ENCODE results near the gene TRIM41. TPM values are rescaled to one million over a fixed set of nuclear protein-coding genes. Genes with fewer than 3 reads are reported as not detected.

TRIM41 gene
- total and polyA plus RNA-seq, 9 of the 15 experiments (the other 6 are each of a cell fraction or from before 2014, with no cell fraction given), result 1.8 to 47.6 (median 20.9) TPM

DNA sequence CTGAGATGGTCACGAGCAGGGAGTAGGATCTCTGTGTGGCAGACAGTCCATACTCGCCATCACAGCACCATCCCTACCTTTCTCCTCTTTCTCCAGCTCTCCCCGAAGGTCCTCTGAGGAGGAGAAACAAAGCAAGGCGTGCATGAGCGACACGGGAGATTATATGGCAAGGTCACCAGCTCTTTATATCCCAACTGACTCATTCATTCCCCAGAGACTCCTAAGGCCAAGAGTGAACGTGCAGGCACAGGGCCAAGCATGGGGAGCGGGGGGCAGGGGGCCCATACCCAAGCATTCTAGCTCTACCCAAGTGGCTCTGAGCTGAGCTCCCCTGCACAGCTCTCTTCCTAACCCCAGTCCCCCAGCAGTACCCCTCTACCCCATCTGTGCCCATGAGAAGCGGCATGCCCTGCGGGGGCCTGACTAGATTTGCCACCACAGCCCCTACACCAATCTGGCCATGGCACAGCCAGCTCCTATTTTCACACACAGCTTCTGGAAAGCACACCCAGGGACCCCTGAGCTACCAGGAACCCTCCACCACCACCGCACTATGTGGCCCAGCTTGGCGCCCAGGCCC lies 24.9 kb upstream of the TRIM41 start:
- no peaks in the 10 kb centered on the region for H3K9me1 ChIP-seq (ENCODE audit: control insufficient read depth, insufficient read depth, low read length)
- no peak overlapping the region for H3K27ac ChIP-seq (ENCODE audit: extremely low read depth, low read depth, low read length)
- 65% methylated on average over 12 of the region's 12 CpGs for WGBS (ENCODE audit: insufficient coverage, low coverage, missing lambda C conversion rate)
- no peaks in the 10 kb centered on the region for H4K20me1 ChIP-seq (replicated peaks; ENCODE audit: control insufficient read depth, insufficient read depth, low read length)
- in situ Hi-C loops (cut with MboI), result no loop called here
- H3K9ac ChIP-seq (ENCODE audit: insufficient read depth in 1 of 2, low read depth in 2 of 2, low read length in 2 of 2), result no peak overlapping the region
- no peak for ATAC-seq
- H3K4me2 ChIP-seq (ENCODE audit: insufficient read depth, low read length), result no peak overlapping the region
- POLR2A ChIA-PET, result interaction anchor here (0.7 to 2.1 kb wide), 3 partner anchors 9 to 58 kb away, joined by 3 to 7 read pairs (median 4); no protein-coding TSS in a partner anchor
- no peaks in the 10 kb centered on the region for H3K27me3 ChIP-seq (ENCODE audit: control insufficient read depth in 2 of 2, insufficient read depth in 2 of 2, low read length in 2 of 2)
- CTCF ChIA-PET (ENCODE audit: low intra/inter-chr PET ratio), result no interaction called here
- no TSS peak for BruUV-seq (replicated peaks)
- no peak for TF ChIP-seq ZBTB7A (IDR thresholded peaks at IDR 0.05; ENCODE audit: borderline replicate concordance, control insufficient read depth, low read depth, low read length)
- TF ChIP-seq, protein P1, sequence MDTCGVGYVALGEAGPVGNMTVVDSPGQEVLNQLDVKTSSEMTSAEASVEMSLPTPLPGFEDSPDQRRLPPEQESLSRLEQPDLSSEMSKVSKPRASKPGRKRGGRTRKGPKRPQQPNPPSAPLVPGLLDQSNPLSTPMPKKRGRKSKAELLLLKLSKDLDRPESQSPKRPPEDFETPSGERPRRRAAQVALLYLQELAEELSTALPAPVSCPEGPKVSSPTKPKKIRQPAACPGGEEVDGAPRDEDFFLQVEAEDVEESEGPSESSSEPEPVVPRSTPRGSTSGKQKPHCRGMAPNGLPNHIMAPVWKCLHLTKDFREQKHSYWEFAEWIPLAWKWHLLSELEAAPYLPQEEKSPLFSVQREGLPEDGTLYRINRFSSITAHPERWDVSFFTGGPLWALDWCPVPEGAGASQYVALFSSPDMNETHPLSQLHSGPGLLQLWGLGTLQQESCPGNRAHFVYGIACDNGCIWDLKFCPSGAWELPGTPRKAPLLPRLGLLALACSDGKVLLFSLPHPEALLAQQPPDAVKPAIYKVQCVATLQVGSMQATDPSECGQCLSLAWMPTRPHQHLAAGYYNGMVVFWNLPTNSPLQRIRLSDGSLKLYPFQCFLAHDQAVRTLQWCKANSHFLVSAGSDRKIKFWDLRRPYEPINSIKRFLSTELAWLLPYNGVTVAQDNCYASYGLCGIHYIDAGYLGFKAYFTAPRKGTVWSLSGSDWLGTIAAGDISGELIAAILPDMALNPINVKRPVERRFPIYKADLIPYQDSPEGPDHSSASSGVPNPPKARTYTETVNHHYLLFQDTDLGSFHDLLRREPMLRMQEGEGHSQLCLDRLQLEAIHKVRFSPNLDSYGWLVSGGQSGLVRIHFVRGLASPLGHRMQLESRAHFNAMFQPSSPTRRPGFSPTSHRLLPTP (IDR thresholded peaks at IDR 0.05; ENCODE audit: borderline replicate concordance, extremely low read depth, insufficient read length), result no peak
- TF ChIP-seq ZNF445 (CRISPR knock-in tag; IDR thresholded peaks at IDR 0.05; ENCODE audit: low read depth), result no peak
- TF ChIP-seq, protein P2, sequence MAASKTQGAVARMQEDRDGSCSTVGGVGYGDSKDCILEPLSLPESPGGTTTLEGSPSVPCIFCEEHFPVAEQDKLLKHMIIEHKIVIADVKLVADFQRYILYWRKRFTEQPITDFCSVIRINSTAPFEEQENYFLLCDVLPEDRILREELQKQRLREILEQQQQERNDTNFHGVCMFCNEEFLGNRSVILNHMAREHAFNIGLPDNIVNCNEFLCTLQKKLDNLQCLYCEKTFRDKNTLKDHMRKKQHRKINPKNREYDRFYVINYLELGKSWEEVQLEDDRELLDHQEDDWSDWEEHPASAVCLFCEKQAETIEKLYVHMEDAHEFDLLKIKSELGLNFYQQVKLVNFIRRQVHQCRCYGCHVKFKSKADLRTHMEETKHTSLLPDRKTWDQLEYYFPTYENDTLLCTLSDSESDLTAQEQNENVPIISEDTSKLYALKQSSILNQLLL (CRISPR knock-in tag; IDR thresholded peaks at IDR 0.05; ENCODE audit: borderline replicate concordance), result no peak
- no peak for TF ChIP-seq SUPT5H (IDR thresholded peaks at IDR 0.05)
- TF ChIP-seq, protein P3, sequence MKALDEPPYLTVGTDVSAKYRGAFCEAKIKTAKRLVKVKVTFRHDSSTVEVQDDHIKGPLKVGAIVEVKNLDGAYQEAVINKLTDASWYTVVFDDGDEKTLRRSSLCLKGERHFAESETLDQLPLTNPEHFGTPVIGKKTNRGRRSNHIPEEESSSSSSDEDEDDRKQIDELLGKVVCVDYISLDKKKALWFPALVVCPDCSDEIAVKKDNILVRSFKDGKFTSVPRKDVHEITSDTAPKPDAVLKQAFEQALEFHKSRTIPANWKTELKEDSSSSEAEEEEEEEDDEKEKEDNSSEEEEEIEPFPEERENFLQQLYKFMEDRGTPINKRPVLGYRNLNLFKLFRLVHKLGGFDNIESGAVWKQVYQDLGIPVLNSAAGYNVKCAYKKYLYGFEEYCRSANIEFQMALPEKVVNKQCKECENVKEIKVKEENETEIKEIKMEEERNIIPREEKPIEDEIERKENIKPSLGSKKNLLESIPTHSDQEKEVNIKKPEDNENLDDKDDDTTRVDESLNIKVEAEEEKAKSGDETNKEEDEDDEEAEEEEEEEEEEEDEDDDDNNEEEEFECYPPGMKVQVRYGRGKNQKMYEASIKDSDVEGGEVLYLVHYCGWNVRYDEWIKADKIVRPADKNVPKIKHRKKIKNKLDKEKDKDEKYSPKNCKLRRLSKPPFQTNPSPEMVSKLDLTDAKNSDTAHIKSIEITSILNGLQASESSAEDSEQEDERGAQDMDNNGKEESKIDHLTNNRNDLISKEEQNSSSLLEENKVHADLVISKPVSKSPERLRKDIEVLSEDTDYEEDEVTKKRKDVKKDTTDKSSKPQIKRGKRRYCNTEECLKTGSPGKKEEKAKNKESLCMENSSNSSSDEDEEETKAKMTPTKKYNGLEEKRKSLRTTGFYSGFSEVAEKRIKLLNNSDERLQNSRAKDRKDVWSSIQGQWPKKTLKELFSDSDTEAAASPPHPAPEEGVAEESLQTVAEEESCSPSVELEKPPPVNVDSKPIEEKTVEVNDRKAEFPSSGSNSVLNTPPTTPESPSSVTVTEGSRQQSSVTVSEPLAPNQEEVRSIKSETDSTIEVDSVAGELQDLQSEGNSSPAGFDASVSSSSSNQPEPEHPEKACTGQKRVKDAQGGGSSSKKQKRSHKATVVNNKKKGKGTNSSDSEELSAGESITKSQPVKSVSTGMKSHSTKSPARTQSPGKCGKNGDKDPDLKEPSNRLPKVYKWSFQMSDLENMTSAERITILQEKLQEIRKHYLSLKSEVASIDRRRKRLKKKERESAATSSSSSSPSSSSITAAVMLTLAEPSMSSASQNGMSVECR (CRISPR knock-in tag; IDR thresholded peaks at IDR 0.05), result no peak
- TF ChIP-seq MIER1 (IDR thresholded peaks at IDR 0.05; ENCODE audit: low read depth), result no peak
- H3K4me1 ChIP-seq (replicated peaks in 1 of 2; ENCODE audit: control insufficient read depth in 2 of 2, insufficient read depth in 2 of 2, low read length in 2 of 2), result peaks cover 30 to 49% of the 10 kb centered on the region in 2 experiments; a peak in 4 of 5 replicates
- H3K9me3 ChIP-seq (replicated peaks; ENCODE audit: control insufficient read depth, insufficient read depth, low read depth, low read length), result no peaks in the 10 kb centered on the region
- FAIRE-seq, result no peak
- no peak for DNase-seq (ENCODE audit: extremely low read depth in 1 of 4, low spot score in 3 of 4)
- intact Hi-C loops (cut with micrococcal nuclease), result no loop called here
- H3K36me3 ChIP-seq (ENCODE audit: control insufficient read depth, insufficient read depth, low read length), result no peaks in the 10 kb centered on the region; the same call in 2 of the 3 replicates
- no peak overlapping the region for H3K4me3 ChIP-seq
- no peak overlapping the region for H2AFZ ChIP-seq (ENCODE audit: low read depth, low read length)
- peaks cover 1% of the 10 kb centered on the region; the same call in 2 of the 3 replicates for H3K79me2 ChIP-seq (ENCODE audit: control insufficient read depth, insufficient read depth, low read length)

All from K562 (cell line).